ENCODE results near the gene PSMF1.

- TF ChIP-seq RAD21 (IDR thresholded peaks at IDR 0.05) = no peak
- TF ChIP-seq GABPA (IDR thresholded peaks at IDR 0.05 in 1 of 2, conservative IDR thresholded peaks at IDR 0.05 in 1 of 2) = no peak
- TF ChIP-seq CTCF (IDR thresholded peaks at IDR 0.05; ENCODE audit: low read depth, low read length, missing input control) = no peak
- no peak for TF ChIP-seq JUND (IDR thresholded peaks at IDR 0.05)
- no peak for TF ChIP-seq SP1 (IDR thresholded peaks at IDR 0.05)
- TF ChIP-seq MAX (IDR thresholded peaks at IDR 0.05) = no peak
- TF ChIP-seq FOXA1 (IDR thresholded peaks at IDR 0.05) = no peak
- no peak for TF ChIP-seq ZBTB33 (IDR thresholded peaks at IDR 0.05)
Measured at GRCh38 chr20:1196634-1197033, 78.2 kb downstream of the PSMF1 start.
